Right lobe of liver (tissue), 6 donors: ENCODE data around the gene CLSTN3. TPM values are rescaled to one million over a fixed set of nuclear protein-coding genes. Genes with fewer than 3 reads are reported as not detected.

Source experiments
- ATAC-seq, 4 donors: fragments of 200-7000 bp; cut with Tn5 transposase; one replicate each; pipeline ENCODE4 v1.9.1; 2020; ENCODE audit warnings: mild to moderate bottlenecking in 4 of 4, moderate library complexity in 4 of 4
- DNase-seq, 3 donors: peaks; one replicate each; pipeline ENCODE4 v3.0.0-alpha.2; 2020
- H3K27ac ChIP-seq, 3 donors: fragments of 200-600 bp; one replicate each; pipeline ENCODE4 v1.8.0; 2022
- H3K27me3 ChIP-seq, 2 donors: fragments of 200-600 bp; one replicate each; pipeline ENCODE4 v1.8.0; 2022
- H3K36me3 ChIP-seq, 4 donors: fragments of 200-600 bp; sonication (generic) in 1 of 4; one replicate each; pipeline versions ENCODE4 v1.5.1 to v1.8.0; 2017 to 2022; ENCODE audit warnings: control low read depth in 1 of 4
- H3K4me1 ChIP-seq, 4 donors: fragments of 200-600 bp; sonication (generic) in 1 of 4; one replicate each; pipeline versions ENCODE4 v1.5.1 to v1.8.0; 2017 to 2022; ENCODE audit warnings: control low read depth in 1 of 4
- H3K4me3 ChIP-seq, 3 donors: fragments of 200-600 bp; one replicate each; pipeline ENCODE4 v1.8.0; 2022
- H3K9me3 ChIP-seq, 4 donors: fragments of 200-600 bp; sonication (generic) in 1 of 4; one replicate each; pipeline versions ENCODE4 v1.5.1 to v1.8.0; 2017 to 2022; ENCODE audit warnings: control low read depth in 1 of 4
- POLR2A ChIP-seq: fragments of 450-650 bp; IDR thresholded peaks from one replicate; pipeline ENCODE4 v1.6.1; 2017; ENCODE audit warnings: antibody characterized with exemption, mild to moderate bottlenecking
- WGBS: methylation state at CpG from one replicate; pipeline ENCODE4 v1.1.6; 2018; ENCODE audit warnings: low coverage, low lambda C conversion rate; ENCODE audit not compliant: insufficient coverage; ENCODE audit errors: missing lambda C conversion rate; 5-methylcytosine and 5-hydroxymethylcytosine counted together
- intact Hi-C, 2 donors: fragments of 100-400 bp; cut with DNase I; formaldehyde crosslinking; loops; one replicate each; pipeline versions ENCODE4 v1.11.2 to v1.14.1; 2022
- total RNA-seq, 6 experiments: library from RNA; depleted of rRNA in 2 of 6; stranded (reverse); fragments of >200 nt in 2 of 6; fragmentation: NEBNext Ultra II Directional in 3 of 6; extraction: Animal tissue kit (Norgen Biotek cat#: 25700) in 3 of 6; gene quantifications; one replicate each; pipeline versions ENCODE4 v1.1.0 to v1.2.4, GENCODE V29; 2016 to 2023
- TF ChIP-seq, protein P1 (sequence below), 4 donors: fragments of 200-600 bp in 3 of 4; fragments of 450-650 bp in 1 of 4; IDR thresholded peaks; one replicate each; pipeline versions ENCODE4 v1.5.1 to v1.8.0; 2016 to 2022; ENCODE audit warnings: antibody characterized with exemption in 4 of 4, mild to moderate bottlenecking in 2 of 4
- donor health status: DM: no; HTN: yes; CAD: no.
- donor health status: DM: no; HTN: no; CAD: no.
- donor health status: DM: no; HTN: no; CAD: no.
- donor health status: DM: no; HTN: yes; CAD: no.
- donor health status: DM: no; HTN: yes; CAD: no.

Gene CLSTN3
- total RNA-seq, 6 experiments from 2014 or later, result 38.9 to 55.2 (median 43.1) TPM

DNA sequence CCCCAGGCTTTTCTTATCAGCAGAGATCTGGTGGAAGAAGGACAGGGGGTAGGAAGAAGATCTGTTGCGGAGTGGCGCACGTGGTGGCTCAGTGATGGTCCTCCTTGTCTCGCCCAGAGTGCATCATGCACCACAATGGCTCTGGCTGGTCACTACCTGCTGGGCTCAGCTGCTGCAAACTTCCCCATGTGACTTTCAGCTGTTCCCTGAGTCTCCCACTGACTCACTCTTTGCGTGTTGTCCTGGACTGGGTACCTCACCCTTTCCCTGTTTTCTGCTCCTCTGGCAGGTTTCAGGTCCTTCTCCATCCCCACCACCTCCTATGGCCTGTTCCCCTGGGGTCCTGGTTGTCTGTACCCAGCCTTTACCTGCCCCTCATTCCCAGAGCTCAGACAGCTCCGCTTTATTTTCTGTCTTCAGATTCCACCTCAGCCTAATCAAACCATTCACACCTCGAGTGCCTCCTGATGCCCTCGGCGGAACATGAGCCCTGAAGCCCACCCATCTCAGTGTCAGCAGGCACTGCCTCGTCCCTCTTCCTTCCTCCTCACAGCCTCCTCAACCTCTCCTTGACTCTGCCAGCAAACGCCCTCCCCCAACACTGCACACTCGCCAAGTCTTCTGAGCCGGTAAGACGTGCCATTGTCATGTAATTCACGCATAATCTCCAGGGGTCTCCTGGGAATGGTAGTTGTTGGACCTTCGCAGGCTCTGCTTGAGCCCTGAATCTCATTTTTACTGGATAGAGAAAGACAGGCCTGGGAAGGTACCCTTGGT is 39.8 kb upstream of the CLSTN3 start:
- DNase-seq, result peak in 2 of 3 donors; percentile 41 to 54

DNA sequence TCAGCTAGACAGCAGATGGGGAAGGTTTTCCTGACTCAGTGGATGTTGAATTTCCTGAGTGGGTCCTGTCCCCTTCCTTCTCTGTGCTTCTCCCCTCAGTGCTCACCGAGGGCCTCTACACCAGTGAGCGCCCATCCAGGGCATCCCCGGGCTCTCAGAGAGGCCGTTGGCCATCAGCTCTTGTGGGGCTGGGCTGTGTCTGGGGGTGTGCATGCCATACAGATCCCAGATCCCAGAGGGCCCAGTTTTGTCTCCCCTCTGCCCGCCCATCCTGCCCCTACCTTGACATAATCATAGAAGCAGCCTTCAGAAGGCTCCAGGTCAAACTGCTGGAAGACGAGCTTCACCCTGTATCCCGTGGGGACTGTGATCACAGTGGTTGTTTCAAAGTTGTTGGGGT is 39.0 kb upstream of the CLSTN3 start:
- Histone ChIP-seq H3K27ac (peak overlapping the region; percentile 84 to 94 (median 84)), H3K9me3 (no peaks in the 10 kb centered on the region), H3K36me3 (peaks cover 5 to 42% (median 22%) of the 10 kb centered on the region in 4 donors), H3K4me1 (peaks cover 0 to 57% (median 14%) of the 10 kb centered on the region in 4 donors), H3K27me3 (no peaks in the 10 kb centered on the region), H3K4me3 (peak overlapping the region; percentile 56 to 90 (median 81))
- intact Hi-C loops, result loop anchor here in 1 of 2 donors (10.0 kb wide), 1 partner anchor 136 kb away; the partner anchor contains the start of gene PTPN6
- 31% methylated on average over 2 of the region's 7 CpGs for WGBS
- no peak for TF ChIP-seq POLR2A
- TF ChIP-seq, protein P1, sequence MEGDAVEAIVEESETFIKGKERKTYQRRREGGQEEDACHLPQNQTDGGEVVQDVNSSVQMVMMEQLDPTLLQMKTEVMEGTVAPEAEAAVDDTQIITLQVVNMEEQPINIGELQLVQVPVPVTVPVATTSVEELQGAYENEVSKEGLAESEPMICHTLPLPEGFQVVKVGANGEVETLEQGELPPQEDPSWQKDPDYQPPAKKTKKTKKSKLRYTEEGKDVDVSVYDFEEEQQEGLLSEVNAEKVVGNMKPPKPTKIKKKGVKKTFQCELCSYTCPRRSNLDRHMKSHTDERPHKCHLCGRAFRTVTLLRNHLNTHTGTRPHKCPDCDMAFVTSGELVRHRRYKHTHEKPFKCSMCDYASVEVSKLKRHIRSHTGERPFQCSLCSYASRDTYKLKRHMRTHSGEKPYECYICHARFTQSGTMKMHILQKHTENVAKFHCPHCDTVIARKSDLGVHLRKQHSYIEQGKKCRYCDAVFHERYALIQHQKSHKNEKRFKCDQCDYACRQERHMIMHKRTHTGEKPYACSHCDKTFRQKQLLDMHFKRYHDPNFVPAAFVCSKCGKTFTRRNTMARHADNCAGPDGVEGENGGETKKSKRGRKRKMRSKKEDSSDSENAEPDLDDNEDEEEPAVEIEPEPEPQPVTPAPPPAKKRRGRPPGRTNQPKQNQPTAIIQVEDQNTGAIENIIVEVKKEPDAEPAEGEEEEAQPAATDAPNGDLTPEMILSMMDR (IDR thresholded peaks at IDR 0.05), result no peak
- ATAC-seq, result peak in 1 of 4 donors; percentile 1
- peak in 1 of 3 donors; percentile 46 for DNase-seq

More for the DNA sequence above, 39.8 kb upstream of the CLSTN3 start:
- H3K27me3 ChIP-seq, result no peaks in the 10 kb centered on the region
- H3K36me3 ChIP-seq, result peaks cover 5 to 49% (median 29%) of the 10 kb centered on the region in 4 donors
- H3K9me3 ChIP-seq, result no peaks in the 10 kb centered on the region
- H3K4me1 ChIP-seq, result peaks cover 0 to 53% (median 14%) of the 10 kb centered on the region in 4 donors
- intact Hi-C loops, result loop anchor here in 1 of 2 donors (10.0 kb wide), 1 partner anchor 136 kb away; the partner anchor contains the start of gene PTPN6
- TF ChIP-seq, protein P1 (IDR thresholded peaks at IDR 0.05), result no peak
- TF ChIP-seq POLR2A, result no peak
- peak overlapping the region; percentile 56 to 90 (median 81) for H3K4me3 ChIP-seq
- H3K27ac ChIP-seq, result peak overlapping the region; percentile 84 to 94 (median 84)
- ATAC-seq, result peak in 1 of 4 donors; percentile 41
- WGBS, result 41% methylated on average over 12 of the region's 16 CpGs

DNA sequence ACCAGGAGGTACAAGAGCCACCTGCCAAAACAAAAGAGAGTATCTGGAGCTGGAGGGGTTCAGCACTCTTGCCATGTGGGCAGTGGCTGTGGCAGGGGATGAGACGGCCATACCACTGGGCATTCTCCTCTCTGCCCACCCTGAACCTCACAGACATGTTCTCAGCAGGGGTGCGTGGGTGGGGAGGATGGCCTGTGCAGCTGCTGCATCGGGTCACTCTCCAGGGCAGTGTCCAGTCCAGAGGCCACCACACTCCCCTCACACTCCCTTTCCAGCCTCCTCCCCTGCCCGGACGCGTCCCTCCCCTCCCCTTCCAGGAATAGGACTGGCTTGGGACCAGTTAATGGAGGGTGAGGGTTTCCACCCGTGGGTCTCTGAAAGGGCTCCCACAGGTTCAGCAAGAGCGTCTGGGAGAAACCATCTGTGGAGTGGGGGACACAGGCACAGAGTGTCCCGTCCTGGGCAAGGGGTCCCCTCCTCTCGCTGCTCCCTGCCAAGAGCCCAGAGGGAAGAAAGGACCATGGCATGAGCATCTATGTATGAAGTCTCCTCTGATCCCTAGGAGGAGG is 38.4 kb upstream of the CLSTN3 start:
- H3K27me3 ChIP-seq, result no peaks in the 10 kb centered on the region
- intact Hi-C loops, result loop anchor here in 1 of 2 donors (10.0 kb wide), 1 partner anchor 137 kb away; the partner anchor contains the start of gene PTPN6

More for the DNA sequence above, 38.4 kb upstream of the CLSTN3 start:
- peaks cover 5 to 37% (median 19%) of the 10 kb centered on the region in 4 donors for H3K36me3 ChIP-seq
- peaks cover 0 to 57% (median 14%) of the 10 kb centered on the region in 4 donors for H3K4me1 ChIP-seq
- ATAC-seq (peak; percentile 67 to 84 (median 74)), DNase-seq (peak; percentile 84 to 90 (median 88))
- TF ChIP-seq, protein P1 (IDR thresholded peaks at IDR 0.05), result no peak
- peak; percentile 62 for TF ChIP-seq POLR2A
- no peaks in the 10 kb centered on the region for H3K9me3 ChIP-seq
- peak overlapping the region; percentile 84 to 94 (median 84) for H3K27ac ChIP-seq
- H3K4me3 ChIP-seq, result peak overlapping the region; percentile 56 to 90 (median 81)
- 3% methylated on average over 6 of the region's 10 CpGs for WGBS
